BJ (cell line): Measurements from ENCODE around the gene FRAS1. TPM values are rescaled to one million over a fixed set of nuclear protein-coding genes. Genes with fewer than 3 reads are reported as not detected.

ENCODE experiments used
- CTCF ChIA-PET: fragments of 350-600 bp; formaldehyde crosslinking; extraction: SDS; loops from one replicate; lab custom pipeline; 2021; ENCODE audit warnings: antibody characterized with exemption, inconsistent platforms; lab: Yijun Ruan, JAX
- POLR2A ChIA-PET: fragments of 300-600 bp; sonication (Branson Sonifier 250); formaldehyde crosslinking; extraction: SDS; loops from one replicate; lab custom pipeline; 2021; ENCODE audit warnings: antibody characterized with exemption; lab: Charles Lee
- DNase-seq: peaks from one replicate; pipeline ENCODE4 v3.0.0-alpha.2; 2011; ENCODE audit warnings: low read depth
- H3K27me3 ChIP-seq: 2 replicates; pipeline ENCODE4 v1.6.0; 2011; ENCODE audit warnings: low read length; ENCODE audit not compliant: control insufficient read depth, insufficient read depth
- H3K36me3 ChIP-seq: 2 replicates; pipeline ENCODE4 v1.5.1; 2011; ENCODE audit warnings: low read length; ENCODE audit not compliant: control insufficient read depth, insufficient read depth
- H3K4me3 ChIP-seq: 2 replicates; pipeline ENCODE4 v1.5.1; 2011; ENCODE audit warnings: low read depth, mild to moderate bottlenecking, control low read depth, low read length
- polyA plus RNA-seq: library from polyadenylated mRNA; depleted of rRNA; stranded (reverse); fragments of >200 nt; gene quantifications from 2 replicates; pipeline ENCODE4 v1.2.3, GENCODE V29; 2011
- TF ChIP-seq, protein P1 (sequence below): IDR thresholded peaks from 2 replicates; pipeline ENCODE4 v1.5.1; 2011; ENCODE audit warnings: low read depth, mild to moderate bottlenecking, control low read depth, inconsistent platforms, low read length, moderate library complexity; ENCODE audit not compliant: insufficient read depth

Gene FRAS1
- polyA plus RNA-seq, 1 experiment, result 4.4 TPM

DNA sequence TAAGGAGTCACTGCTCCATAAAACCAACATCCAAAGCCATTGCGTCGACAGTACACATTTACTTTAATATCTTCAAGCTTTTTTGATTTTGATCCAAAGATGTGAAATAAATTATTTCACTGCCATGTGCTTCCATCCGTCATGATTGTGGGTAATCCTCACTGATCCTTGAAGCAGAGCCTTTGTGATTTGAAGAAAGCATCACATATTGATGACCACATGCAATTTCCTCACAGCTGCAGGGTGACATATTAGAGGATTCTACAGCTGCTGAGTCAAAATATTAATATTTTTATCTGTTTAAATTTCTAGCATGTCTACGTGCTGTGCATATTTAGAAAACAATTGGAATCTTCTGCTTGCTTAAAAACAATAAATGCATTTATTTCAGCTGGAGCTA lies 297.7 kb downstream of the FRAS1 start:
- no peak for DNase-seq
- POLR2A ChIA-PET, result no interaction called here
- no peaks in the 10 kb centered on the region for H3K36me3 ChIP-seq
- TF ChIP-seq, protein P1, sequence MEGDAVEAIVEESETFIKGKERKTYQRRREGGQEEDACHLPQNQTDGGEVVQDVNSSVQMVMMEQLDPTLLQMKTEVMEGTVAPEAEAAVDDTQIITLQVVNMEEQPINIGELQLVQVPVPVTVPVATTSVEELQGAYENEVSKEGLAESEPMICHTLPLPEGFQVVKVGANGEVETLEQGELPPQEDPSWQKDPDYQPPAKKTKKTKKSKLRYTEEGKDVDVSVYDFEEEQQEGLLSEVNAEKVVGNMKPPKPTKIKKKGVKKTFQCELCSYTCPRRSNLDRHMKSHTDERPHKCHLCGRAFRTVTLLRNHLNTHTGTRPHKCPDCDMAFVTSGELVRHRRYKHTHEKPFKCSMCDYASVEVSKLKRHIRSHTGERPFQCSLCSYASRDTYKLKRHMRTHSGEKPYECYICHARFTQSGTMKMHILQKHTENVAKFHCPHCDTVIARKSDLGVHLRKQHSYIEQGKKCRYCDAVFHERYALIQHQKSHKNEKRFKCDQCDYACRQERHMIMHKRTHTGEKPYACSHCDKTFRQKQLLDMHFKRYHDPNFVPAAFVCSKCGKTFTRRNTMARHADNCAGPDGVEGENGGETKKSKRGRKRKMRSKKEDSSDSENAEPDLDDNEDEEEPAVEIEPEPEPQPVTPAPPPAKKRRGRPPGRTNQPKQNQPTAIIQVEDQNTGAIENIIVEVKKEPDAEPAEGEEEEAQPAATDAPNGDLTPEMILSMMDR, result no peak
- CTCF ChIA-PET, result interaction anchor here (0.7 to 1.9 kb wide), 4 partner anchors 9 to 392 kb away, joined by 3 to 10 read pairs (median 6); no protein-coding TSS in a partner anchor
- no peak overlapping the region for H3K4me3 ChIP-seq
- no peaks in the 10 kb centered on the region for H3K27me3 ChIP-seq

DNA sequence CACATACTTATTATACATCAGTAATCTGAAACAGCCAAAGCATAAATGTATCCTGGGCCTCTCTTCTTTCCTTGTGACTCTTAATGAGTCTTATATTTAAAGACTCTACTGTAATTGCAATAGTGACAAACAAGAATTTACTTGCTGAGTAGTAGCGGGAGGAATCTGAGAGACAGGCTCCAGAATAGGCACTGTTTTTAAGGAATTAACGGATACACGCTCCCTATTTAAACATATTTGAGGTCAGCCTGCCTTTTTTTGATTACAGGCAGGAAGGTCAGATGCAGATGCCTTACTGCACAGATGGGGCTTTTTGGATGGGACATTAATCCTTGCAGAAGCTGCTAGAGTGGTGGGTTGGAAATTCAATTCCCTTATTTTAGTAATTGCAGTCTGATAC lies 298.2 kb downstream of the FRAS1 start:
- no peaks in the 10 kb centered on the region for H3K36me3 ChIP-seq
- CTCF ChIA-PET, result interaction anchor here (1.2 to 1.9 kb wide), 3 partner anchors 9 to 226 kb away, joined by 3 to 10 read pairs (median 8); no protein-coding TSS in a partner anchor
- TF ChIP-seq, protein P1, result no peak

GRCh38 chr4:78356251-78356786 lies 299.2 kb downstream of the FRAS1 start:
- DNase-seq, result no peak
- POLR2A ChIA-PET, result no interaction called here
- TF ChIP-seq, protein P1, result no peak
- Histone ChIP-seq H3K4me3 (no peak overlapping the region), H3K36me3 (no peaks in the 10 kb centered on the region), H3K27me3 (no peaks in the 10 kb centered on the region)
- CTCF ChIA-PET, result interaction anchor here (1.1 kb wide), 2 partner anchors 12 to 23 kb away, joined by 3 read pairs; no protein-coding TSS in a partner anchor

More for the DNA sequence above, 298.2 kb downstream of the FRAS1 start:
- POLR2A ChIA-PET, result no interaction called here
- H3K4me3 ChIP-seq, result no peak overlapping the region
- no peak for DNase-seq
- no peaks in the 10 kb centered on the region for H3K27me3 ChIP-seq

DNA sequence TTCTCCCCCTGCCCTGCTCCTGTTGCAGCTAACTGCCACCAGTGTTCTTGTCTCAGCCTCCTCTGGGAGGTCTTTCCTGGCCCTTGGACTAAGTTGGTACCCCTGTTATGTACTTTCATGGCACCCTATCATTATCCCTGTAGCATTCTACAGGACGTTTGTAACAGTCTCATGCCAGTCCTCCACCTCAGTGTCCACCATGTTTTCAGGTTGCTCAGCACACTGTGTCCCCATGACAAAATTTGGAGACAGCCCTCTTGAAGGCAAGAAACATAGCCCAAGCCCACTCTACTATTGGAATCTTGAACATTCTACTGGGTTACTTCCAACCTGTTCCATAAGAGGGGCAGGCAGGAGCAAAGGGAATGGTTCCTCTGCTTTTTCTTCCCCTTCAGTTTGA lies 300.0 kb downstream of the FRAS1 start:
- no peak for DNase-seq
- TF ChIP-seq, protein P1, result no peak
- no peak overlapping the region for H3K4me3 ChIP-seq

GRCh38 chr4:78360466-78360865 lies 303.3 kb downstream of the FRAS1 start:
- CTCF ChIA-PET, result no interaction called here
- Histone ChIP-seq H3K27me3 (no peaks in the 10 kb centered on the region), H3K36me3 (no peaks in the 10 kb centered on the region), H3K4me3 (no peak overlapping the region)
- POLR2A ChIA-PET, result no interaction called here
- no peak for DNase-seq
- TF ChIP-seq, protein P1, result no peak

More for the DNA sequence above, 300.0 kb downstream of the FRAS1 start:
- POLR2A ChIA-PET, result no interaction called here
- Histone ChIP-seq H3K36me3 (no peaks in the 10 kb centered on the region), H3K27me3 (no peaks in the 10 kb centered on the region)
- CTCF ChIA-PET, result interaction anchor here (1.1 kb wide), 2 partner anchors 13 to 22 kb away, joined by 3 read pairs; no protein-coding TSS in a partner anchor
